Suprapubic skin (tissue), 4 donors: Measurements from ENCODE around the gene EPB41L1. TPM values are rescaled to one million over a fixed set of nuclear protein-coding genes. Genes with fewer than 3 reads are reported as not detected.
"Not testable (repeated sequence)": the region's sequence is repeated elsewhere in the genome, so short reads cannot be mapped to it uniquely, and the experiment has no call there.

Experiments
- DNase-seq, 2 donors: peaks; one replicate each; pipeline ENCODE4 v3.0.0-alpha.2; 2019; ENCODE audit warnings: low spot score in 2 of 2
- H3K27ac ChIP-seq: fragments of 200-600 bp; sonication (generic); one replicate; pipeline ENCODE4 v1.5.1; 2019
- H3K27me3 ChIP-seq: fragments of 200-600 bp; sonication (generic); one replicate; pipeline ENCODE4 v1.5.1; 2019
- H3K36me3 ChIP-seq: fragments of 200-600 bp; sonication (generic); one replicate; pipeline ENCODE4 v1.5.1; 2019
- H3K4me1 ChIP-seq: fragments of 200-600 bp; sonication (generic); one replicate; pipeline ENCODE4 v1.5.1; 2019
- H3K4me3 ChIP-seq: fragments of 200-600 bp; sonication (generic); one replicate; pipeline ENCODE4 v1.5.1; 2019; ENCODE audit warnings: mild to moderate bottlenecking
- H3K9me3 ChIP-seq: fragments of 200-600 bp; sonication (generic); one replicate; pipeline ENCODE4 v1.5.1; 2019
- EP300 ChIP-seq: sonication (generic); formaldehyde crosslinking; IDR thresholded peaks from one replicate; pipeline ENCODE4 v1.6.1; 2017; ENCODE audit warnings: antibody characterized with exemption
- POLR2A ChIP-seq, 2 donors: fragments of 450-650 bp; IDR thresholded peaks; one replicate each; pipeline ENCODE4 v1.6.1; 2017; ENCODE audit warnings: antibody characterized with exemption in 2 of 2, mild to moderate bottlenecking in 2 of 2, moderate library complexity in 2 of 2
- POLR2AphosphoS5 ChIP-seq, 3 donors: sonication (generic); formaldehyde crosslinking; IDR thresholded peaks; one replicate each; pipeline ENCODE4 v1.6.1; 2017; ENCODE audit warnings: antibody characterized with exemption in 3 of 3
- WGBS: methylation state at CpG from one replicate; pipeline ENCODE4 v1.1.5; 2018; 5-methylcytosine and 5-hydroxymethylcytosine counted together
- total RNA-seq, 4 donors: library from RNA; depleted of rRNA; stranded (reverse); fragments of >200 nt; gene quantifications; one replicate each; pipeline ENCODE4 v1.1.0, GENCODE V29; 2016
- TF ChIP-seq, protein P1 (sequence below), 2 donors: fragments of 200-600 bp in 1 of 2; fragments of 450-650 bp in 1 of 2; sonication (generic) in 1 of 2; IDR thresholded peaks; one replicate each; pipeline ENCODE4 v1.5.1; 2016 to 2019; ENCODE audit warnings: antibody characterized with exemption in 2 of 2, mild to moderate bottlenecking in 1 of 2, moderate library complexity in 1 of 2

The EPB41L1 gene
- total RNA-seq, 4 donors from 2014 or later: 14.3 to 27.9 (median 21.4) TPM

DNA sequence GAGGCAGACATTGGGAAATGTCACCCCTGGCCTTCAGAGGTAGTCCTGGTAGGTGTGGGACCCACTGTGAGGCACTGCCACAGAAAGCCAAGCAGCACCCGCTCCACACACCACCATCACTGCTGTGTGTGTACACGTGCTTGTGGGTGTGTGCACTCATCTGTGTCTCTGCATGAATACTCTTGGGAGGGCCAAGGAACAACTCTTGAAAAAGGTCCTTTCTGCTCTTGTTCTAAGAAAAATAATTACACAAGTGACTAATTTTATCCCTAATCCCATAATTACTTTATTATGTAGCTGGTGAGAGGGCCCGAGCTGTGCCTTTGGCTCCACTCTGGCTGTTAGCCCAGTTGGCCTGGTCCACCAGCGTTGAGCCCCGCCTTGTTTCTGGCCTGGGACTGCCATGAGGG, 21.7 kb upstream of the EPB41L1 start:
- DNase-seq: no peak
- H3K4me1 ChIP-seq: peaks cover 11% of the 10 kb centered on the region
- H3K27me3 ChIP-seq: no peaks in the 10 kb centered on the region
- TF ChIP-seq, protein P1, sequence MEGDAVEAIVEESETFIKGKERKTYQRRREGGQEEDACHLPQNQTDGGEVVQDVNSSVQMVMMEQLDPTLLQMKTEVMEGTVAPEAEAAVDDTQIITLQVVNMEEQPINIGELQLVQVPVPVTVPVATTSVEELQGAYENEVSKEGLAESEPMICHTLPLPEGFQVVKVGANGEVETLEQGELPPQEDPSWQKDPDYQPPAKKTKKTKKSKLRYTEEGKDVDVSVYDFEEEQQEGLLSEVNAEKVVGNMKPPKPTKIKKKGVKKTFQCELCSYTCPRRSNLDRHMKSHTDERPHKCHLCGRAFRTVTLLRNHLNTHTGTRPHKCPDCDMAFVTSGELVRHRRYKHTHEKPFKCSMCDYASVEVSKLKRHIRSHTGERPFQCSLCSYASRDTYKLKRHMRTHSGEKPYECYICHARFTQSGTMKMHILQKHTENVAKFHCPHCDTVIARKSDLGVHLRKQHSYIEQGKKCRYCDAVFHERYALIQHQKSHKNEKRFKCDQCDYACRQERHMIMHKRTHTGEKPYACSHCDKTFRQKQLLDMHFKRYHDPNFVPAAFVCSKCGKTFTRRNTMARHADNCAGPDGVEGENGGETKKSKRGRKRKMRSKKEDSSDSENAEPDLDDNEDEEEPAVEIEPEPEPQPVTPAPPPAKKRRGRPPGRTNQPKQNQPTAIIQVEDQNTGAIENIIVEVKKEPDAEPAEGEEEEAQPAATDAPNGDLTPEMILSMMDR (IDR thresholded peaks at IDR 0.05): no peak
- no peak for TF ChIP-seq POLR2A (IDR thresholded peaks at IDR 0.05)
- no peak overlapping the region for H3K27ac ChIP-seq
- WGBS: 49% methylated on average over 5 of the region's 5 CpGs
- no peaks in the 10 kb centered on the region for H3K9me3 ChIP-seq
- no peak overlapping the region for H3K4me3 ChIP-seq
- no peaks in the 10 kb centered on the region for H3K36me3 ChIP-seq

DNA sequence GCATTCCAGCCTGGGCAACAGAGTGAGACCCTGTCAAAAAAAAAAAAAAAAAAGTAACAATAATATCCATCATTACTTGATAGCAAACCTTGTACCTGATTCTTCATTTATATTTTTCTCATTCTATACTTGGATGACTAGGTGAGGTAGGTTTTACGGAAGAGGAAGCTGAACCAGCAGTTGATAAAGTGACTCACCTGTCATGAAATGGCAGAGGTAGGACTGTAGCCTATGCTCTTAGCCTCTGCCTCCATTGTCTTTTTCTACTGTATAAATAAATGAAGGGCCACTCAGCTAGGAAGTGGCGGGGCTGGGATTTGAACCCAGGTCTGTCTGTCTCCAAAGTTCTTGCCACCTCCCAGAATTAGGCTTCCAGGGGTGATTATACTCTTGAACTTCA, 20.7 kb upstream of the EPB41L1 start:
- no peak overlapping the region for H3K4me3 ChIP-seq
- no peaks in the 10 kb centered on the region for H3K9me3 ChIP-seq
- no peaks in the 10 kb centered on the region for H3K36me3 ChIP-seq
- no peaks in the 10 kb centered on the region for H3K27me3 ChIP-seq
- no peak overlapping the region for H3K27ac ChIP-seq
- 94% methylated on average over 2 of the region's 2 CpGs for WGBS
- peaks cover 10% of the 10 kb centered on the region for H3K4me1 ChIP-seq
- TF ChIP-seq EP300 (no peak), POLR2A (IDR thresholded peaks at IDR 0.05) (no peak), POLR2AphosphoS5 (IDR thresholded peaks at IDR 0.05) (no peak)
- no peak for DNase-seq

DNA sequence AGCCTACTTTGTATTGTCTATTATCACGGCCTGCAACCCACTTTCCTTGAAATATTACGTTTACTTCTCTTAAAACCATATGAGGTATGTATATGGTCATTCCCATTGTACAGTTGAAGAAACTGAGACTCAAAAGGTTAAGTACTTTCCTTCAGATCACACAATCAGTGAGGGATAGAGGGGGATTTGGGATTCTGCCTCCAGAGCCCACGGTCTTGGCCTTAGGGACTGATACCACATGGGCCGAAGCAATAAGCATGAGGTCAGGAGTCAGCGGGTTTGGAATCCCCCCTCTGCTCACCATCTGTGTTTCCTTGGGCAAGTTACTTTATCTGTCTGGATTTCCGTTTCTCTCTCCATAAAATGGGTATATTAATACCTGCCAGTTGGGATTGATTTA, 19.4 kb upstream of the EPB41L1 start:
- 92% methylated on average over 6 of the region's 6 CpGs for WGBS
- H3K27me3 ChIP-seq: no peaks in the 10 kb centered on the region
- H3K27ac ChIP-seq: no peak overlapping the region
- H3K9me3 ChIP-seq: no peaks in the 10 kb centered on the region
- no peak for TF ChIP-seq EP300
- TF ChIP-seq, protein P1 (IDR thresholded peaks at IDR 0.05): no peak
- no peaks in the 10 kb centered on the region for H3K36me3 ChIP-seq
- DNase-seq: no peak
- H3K4me1 ChIP-seq: peaks cover 12% of the 10 kb centered on the region
- no peak overlapping the region for H3K4me3 ChIP-seq

DNA sequence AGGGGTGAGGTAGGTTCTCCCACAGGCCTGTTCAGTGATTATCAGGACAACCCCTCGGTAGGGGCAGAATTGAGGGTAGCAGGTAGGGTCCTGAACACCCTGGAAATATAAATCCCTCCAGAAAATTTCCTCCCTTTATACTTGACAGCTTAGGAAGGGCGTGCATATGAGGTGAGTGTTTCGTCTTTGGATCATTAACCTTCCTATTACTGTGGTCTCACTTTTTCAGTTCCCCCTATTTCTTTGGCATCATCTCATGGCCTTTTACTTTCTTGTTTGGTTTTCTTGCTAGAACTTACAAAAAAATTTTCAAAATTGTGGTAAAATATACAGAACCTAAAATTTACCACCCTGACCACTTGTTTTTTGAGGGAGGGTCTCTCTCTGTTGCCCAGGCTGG, 18.7 kb upstream of the EPB41L1 start:
- TF ChIP-seq POLR2A (IDR thresholded peaks at IDR 0.05): no peak
- DNase-seq: no peak
- Histone ChIP-seq H3K4me1 (peaks cover 12% of the 10 kb centered on the region), H3K36me3 (no peaks in the 10 kb centered on the region), H3K9me3 (no peaks in the 10 kb centered on the region), H3K4me3 (no peak overlapping the region), H3K27me3 (no peaks in the 10 kb centered on the region), H3K27ac (no peak overlapping the region)
- 89% methylated on average over 3 of the region's 3 CpGs for WGBS

DNA sequence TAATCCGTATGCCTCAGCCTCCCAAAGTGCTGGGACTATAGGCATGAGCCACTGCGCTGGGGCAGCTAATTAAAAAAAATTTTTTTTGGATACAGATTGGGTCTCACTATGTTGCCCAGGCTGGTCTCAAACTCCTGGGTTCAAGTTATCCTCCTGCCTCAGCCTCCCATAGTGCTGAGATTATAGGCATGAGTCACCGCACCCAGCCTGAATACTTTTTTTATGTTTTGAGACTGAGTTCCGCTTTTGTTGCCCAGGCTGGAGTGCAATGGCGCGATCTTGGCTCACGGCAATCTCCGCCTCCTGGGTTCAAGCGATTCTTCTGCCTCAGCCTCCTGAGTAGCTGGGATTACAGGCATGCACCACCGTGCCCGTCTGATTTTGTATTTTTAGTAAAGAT, 17.2 kb upstream of the EPB41L1 start:
- not testable (repeated sequence) for H3K4me3 ChIP-seq, DNase-seq, H3K9me3 ChIP-seq, H3K27ac ChIP-seq, H3K27me3 ChIP-seq, H3K36me3 ChIP-seq
- H3K4me1 ChIP-seq: peaks cover 13% of the 10 kb centered on the region
- WGBS: 86% methylated on average over 11 of the region's 11 CpGs

DNA sequence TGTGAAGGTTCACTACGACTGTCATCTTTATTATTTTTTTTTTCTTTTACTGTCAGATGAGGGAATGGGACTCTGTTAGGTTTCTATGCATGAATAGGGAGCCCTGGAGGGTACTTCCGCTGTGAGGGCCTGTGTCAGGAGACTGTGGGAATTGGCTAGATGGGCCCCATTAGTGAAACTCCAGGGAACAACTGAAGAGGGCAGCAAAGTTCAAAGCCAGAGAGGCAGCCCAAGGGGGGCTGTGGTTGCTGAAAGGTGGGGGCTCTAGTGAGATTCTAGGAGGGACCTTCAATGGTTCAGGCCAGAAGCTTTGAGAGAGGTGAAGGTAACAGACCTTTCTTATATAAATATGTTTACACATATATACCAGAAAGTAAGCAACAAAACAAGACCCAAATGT, 13.2 kb upstream of the EPB41L1 start:
- no peak overlapping the region for H3K27ac ChIP-seq
- H3K4me3 ChIP-seq: no peak overlapping the region
- TF ChIP-seq EP300 (no peak), POLR2A (IDR thresholded peaks at IDR 0.05) (no peak), POLR2AphosphoS5 (IDR thresholded peaks at IDR 0.05) (no peak)
- TF ChIP-seq, protein P1 (IDR thresholded peaks at IDR 0.05): no peak
- no peak for DNase-seq
- 75% methylated on average over 2 of the region's 2 CpGs for WGBS
- H3K27me3 ChIP-seq: no peaks in the 10 kb centered on the region
- no peaks in the 10 kb centered on the region for H3K9me3 ChIP-seq
- no peaks in the 10 kb centered on the region for H3K36me3 ChIP-seq
- H3K4me1 ChIP-seq: peaks cover 16% of the 10 kb centered on the region

DNA sequence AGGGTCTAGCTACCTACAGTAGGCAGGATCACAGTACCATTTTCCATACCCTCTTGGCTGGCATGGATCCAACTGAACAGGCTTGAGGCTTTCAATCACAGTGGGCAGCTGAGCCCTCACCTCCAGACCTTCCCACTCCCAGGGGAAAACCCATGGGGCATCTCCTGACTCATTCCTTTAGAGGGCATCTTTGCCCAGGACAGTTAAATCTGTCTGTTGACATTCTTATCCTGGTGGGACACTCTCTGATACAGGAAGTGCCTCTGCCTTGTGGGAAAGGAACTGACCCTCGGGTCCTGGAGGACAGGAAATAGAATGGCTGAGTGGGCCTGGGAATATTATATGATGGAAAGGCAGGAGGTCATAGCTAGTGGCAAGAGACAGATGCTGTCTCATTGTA, 10.2 kb upstream of the EPB41L1 start:
- DNase-seq: no peak
- 69% methylated on average over 1 of the region's 1 CpG for WGBS
- Histone ChIP-seq H3K9me3 (no peaks in the 10 kb centered on the region), H3K4me1 (peaks cover 12% of the 10 kb centered on the region), H3K27ac (no peak overlapping the region), H3K4me3 (no peak overlapping the region), H3K36me3 (no peaks in the 10 kb centered on the region), H3K27me3 (no peaks in the 10 kb centered on the region)
- TF ChIP-seq POLR2A (IDR thresholded peaks at IDR 0.05) (no peak), EP300 (no peak), POLR2AphosphoS5 (IDR thresholded peaks at IDR 0.05) (no peak)
- TF ChIP-seq, protein P1 (IDR thresholded peaks at IDR 0.05): no peak
